HEK293 (cell line): Measurements from ENCODE around the gene MMUT.

Source experiments
- CTCF ChIP-seq: fragments of 450-650 bp; formaldehyde crosslinking; IDR thresholded peaks from 2 replicates; pipeline ENCODE4 v1.5.1; 2016; ENCODE audit warnings: missing biosample characterization, missing genetic modification characterization
- PRDM1 ChIP-seq: fragments of 450-650 bp; formaldehyde crosslinking; IDR thresholded peaks from 2 replicates; pipeline ENCODE4; 2016; ENCODE audit warnings: missing biosample characterization, missing genetic modification characterization
- SALL2 ChIP-seq: fragments of 450-650 bp; formaldehyde crosslinking; IDR thresholded peaks from 2 replicates; pipeline ENCODE4 v1.5.0; 2017; ENCODE audit warnings: missing biosample characterization, mild to moderate bottlenecking, missing genetic modification characterization, borderline replicate concordance
- ZBTB17 ChIP-seq: fragments of 450-650 bp; formaldehyde crosslinking; IDR thresholded peaks from 2 replicates; pipeline ENCODE4 v1.5.1; 2016; ENCODE audit warnings: missing biosample characterization, missing genetic modification characterization
- ZNF184 ChIP-seq: fragments of 450-650 bp; IDR thresholded peaks from 2 replicates; pipeline ENCODE4 v1.5.1; 2018; ENCODE audit warnings: missing biosample characterization, mild to moderate bottlenecking, missing genetic modification characterization
- ZNF274 ChIP-seq, 2 experiments: fragments of 200-500 bp in 1 of 2; fragments of 450-650 bp in 1 of 2; sonication (Bioruptor generic) in 1 of 2; formaldehyde crosslinking in 1 of 2; IDR thresholded peaks; 2 replicates each; pipeline versions ENCODE4 v1.5.1 to v1.6.1; 2014 to 2016; ENCODE audit warnings: borderline replicate concordance in 1 of 2, inconsistent platforms in 1 of 2, low read length in 1 of 2, missing biosample characterization in 1 of 2, missing genetic modification characterization in 1 of 2
- ZNF335 ChIP-seq: fragments of 450-650 bp; formaldehyde crosslinking; conservative IDR thresholded peaks from 2 replicates; pipeline ENCODE4 v1.5.1; 2016; ENCODE audit warnings: missing biosample characterization, missing genetic modification characterization
- ZNF549 ChIP-seq: fragments of 450-650 bp; IDR thresholded peaks from 2 replicates; pipeline ENCODE4 v1.5.1; 2018; ENCODE audit warnings: missing biosample characterization, missing genetic modification characterization, mild to moderate bottlenecking, inconsistent platforms, moderate library complexity
- ZNF664 ChIP-seq: fragments of 450-650 bp; formaldehyde crosslinking; IDR thresholded peaks from 2 replicates; pipeline ENCODE4 v1.5.1; 2016; ENCODE audit warnings: missing biosample characterization, missing genetic modification characterization
- ZSCAN16 ChIP-seq: fragments of 450-650 bp; formaldehyde crosslinking; IDR thresholded peaks from 2 replicates; pipeline ENCODE4 v1.5.1; 2016; ENCODE audit warnings: missing biosample characterization, missing genetic modification characterization
- TF ChIP-seq, protein P1 (sequence below): fragments of 450-650 bp; formaldehyde crosslinking; IDR thresholded peaks from 2 replicates; pipeline ENCODE4 v1.5.1; 2017; ENCODE audit warnings: missing biosample characterization, mild to moderate bottlenecking, missing genetic modification characterization, moderate library complexity
- TF ChIP-seq, protein P2 (sequence below): fragments of 450-650 bp; formaldehyde crosslinking; IDR thresholded peaks from 2 replicates; pipeline ENCODE4 v1.5.1; 2016; ENCODE audit warnings: missing biosample characterization, missing genetic modification characterization, low read depth

DNA sequence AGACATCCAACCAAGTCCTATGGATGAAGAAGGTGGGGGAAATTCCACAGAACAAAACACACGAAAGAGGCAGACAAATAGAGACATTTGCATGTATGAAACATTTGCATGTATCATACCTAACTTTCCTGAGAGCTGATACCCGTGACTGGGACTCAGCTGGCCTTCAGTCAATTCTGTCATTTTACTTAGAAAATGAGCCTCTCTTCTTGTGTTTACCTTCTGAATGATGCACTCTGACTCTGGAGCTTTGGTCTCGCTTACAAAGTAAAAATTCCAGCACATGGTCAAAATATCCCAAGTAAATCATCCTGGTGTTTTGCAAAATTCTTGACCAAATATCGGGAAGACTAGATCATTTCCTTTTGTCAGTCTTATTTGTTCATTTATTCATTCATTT lies 46.9 kb downstream of the MMUT start:
- TF ChIP-seq CTCF (tag by site-specific recombination) (no peak), ZNF184 (tag by site-specific recombination) (no peak), ZNF664 (tag by site-specific recombination) (no peak), ZNF274 (IDR thresholded peaks at IDR 0.05; ENCODE audit: low read length) (no peak), ZNF274 (tag by site-specific recombination; IDR thresholded peaks at IDR 0.05; ENCODE audit: borderline replicate concordance) (no peak), ZBTB17 (tag by site-specific recombination) (no peak), SALL2 (tag by site-specific recombination) (no peak), ZNF549 (no peak), ZSCAN16 (no peak), PRDM1 (tag by site-specific recombination) (no peak), ZNF335 (no peak)
- TF ChIP-seq, protein P1, sequence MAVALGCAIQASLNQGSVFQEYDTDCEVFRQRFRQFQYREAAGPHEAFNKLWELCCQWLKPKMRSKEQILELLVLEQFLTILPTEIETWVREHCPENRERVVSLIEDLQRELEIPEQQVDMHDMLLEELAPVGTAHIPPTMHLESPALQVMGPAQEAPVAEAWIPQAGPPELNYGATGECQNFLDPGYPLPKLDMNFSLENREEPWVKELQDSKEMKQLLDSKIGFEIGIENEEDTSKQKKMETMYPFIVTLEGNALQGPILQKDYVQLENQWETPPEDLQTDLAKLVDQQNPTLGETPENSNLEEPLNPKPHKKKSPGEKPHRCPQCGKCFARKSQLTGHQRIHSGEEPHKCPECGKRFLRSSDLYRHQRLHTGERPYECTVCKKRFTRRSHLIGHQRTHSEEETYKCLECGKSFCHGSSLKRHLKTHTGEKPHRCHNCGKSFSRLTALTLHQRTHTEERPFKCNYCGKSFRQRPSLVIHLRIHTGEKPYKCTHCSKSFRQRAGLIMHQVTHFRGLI (tag by site-specific recombination): no peak
- TF ChIP-seq, protein P2, sequence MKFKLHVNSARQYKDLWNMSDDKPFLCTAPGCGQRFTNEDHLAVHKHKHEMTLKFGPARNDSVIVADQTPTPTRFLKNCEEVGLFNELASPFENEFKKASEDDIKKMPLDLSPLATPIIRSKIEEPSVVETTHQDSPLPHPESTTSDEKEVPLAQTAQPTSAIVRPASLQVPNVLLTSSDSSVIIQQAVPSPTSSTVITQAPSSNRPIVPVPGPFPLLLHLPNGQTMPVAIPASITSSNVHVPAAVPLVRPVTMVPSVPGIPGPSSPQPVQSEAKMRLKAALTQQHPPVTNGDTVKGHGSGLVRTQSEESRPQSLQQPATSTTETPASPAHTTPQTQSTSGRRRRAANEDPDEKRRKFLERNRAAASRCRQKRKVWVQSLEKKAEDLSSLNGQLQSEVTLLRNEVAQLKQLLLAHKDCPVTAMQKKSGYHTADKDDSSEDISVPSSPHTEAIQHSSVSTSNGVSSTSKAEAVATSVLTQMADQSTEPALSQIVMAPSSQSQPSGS (tag by site-specific recombination): no peak
